K562 (cell line): ENCODE data around the gene YBX2. TPM values are rescaled to one million over a fixed set of nuclear protein-coding genes. Genes with fewer than 3 reads are reported as not detected.
A peak's percentile ranks its signal among the peaks of the same experiment; 100 is the strongest.

ENCODE experiments used
- AFF4 ChIP-seq: sonication (generic); formaldehyde crosslinking; IDR thresholded peaks from 2 replicates; pipeline ENCODE4 v1.8.0; 2023; ENCODE audit warnings: mild to moderate bottlenecking, missing genetic modification reagents
- CCAR2 ChIP-seq: fragments of 200-400 bp; formaldehyde crosslinking; IDR thresholded peaks from 2 replicates; pipeline ENCODE4 v1.6.1; 2017; ENCODE audit warnings: mild to moderate bottlenecking, low read depth, low read length
- CHD2 ChIP-seq: IDR thresholded peaks from 2 replicates; pipeline ENCODE4 v1.6.1; 2011; ENCODE audit warnings: low read depth, low read length
- HMGN3 ChIP-seq: IDR thresholded peaks from 2 replicates; pipeline ENCODE4 v1.6.1; 2011; ENCODE audit warnings: borderline replicate concordance, low read depth, mild to moderate bottlenecking, mixed read lengths, low read length; ENCODE audit not compliant: insufficient read length; ENCODE audit errors: extremely low read depth
- MAFG ChIP-seq: fragments of 450-650 bp; conservative IDR thresholded peaks from 2 replicates; pipeline ENCODE4 v1.6.1; 2016; ENCODE audit warnings: missing genetic modification characterization, missing compliant biosample characterization
- MGA ChIP-seq: fragments of 450-650 bp; IDR thresholded peaks from 2 replicates; pipeline ENCODE4 v1.6.1; 2016; ENCODE audit warnings: mild to moderate bottlenecking, moderate library complexity
- POU5F1 ChIP-seq: fragments of 150-350 bp; IDR thresholded peaks from 2 replicates; pipeline ENCODE4 v1.6.1; 2014; ENCODE audit warnings: borderline replicate concordance, low read length, low read depth, mild to moderate bottlenecking; ENCODE audit not compliant: partially characterized antibody
- TBP ChIP-seq: optimal IDR thresholded peaks from 2 replicates; pipeline ENCODE3; 2011; ENCODE audit warnings: low read depth, low read length, improper control_type of control experiment
- USF1 ChIP-seq: sonication (generic); formaldehyde crosslinking; IDR thresholded peaks from 2 replicates; pipeline ENCODE4 v1.9.0; 2022; ENCODE audit warnings: mild to moderate bottlenecking, missing genetic modification reagents
- ZBED1 ChIP-seq: IDR thresholded peaks from 2 replicates; pipeline ENCODE4 v1.6.1; 2014
- polyA plus RNA-seq, 8 experiments: library from polyadenylated mRNA; depleted of rRNA in 4 of 8; stranded (reverse) in 5 of 8; unstranded in 3 of 8; fragments of >200 nt; fragmentation: Nextera tagmentation in 2 of 8; fragmentation: Illumina TruSeq in 1 of 8; extraction: Ambion mirVana in 2 of 8; extraction: Trizol in 1 of 8; gene quantifications; 2 replicates each; pipeline versions ENCODE4 v1.2.1 to v1.2.3, GENCODE V29; 2011 to 2014; ENCODE audit warnings: inconsistent platforms in 1 of 8, missing spikeins in 1 of 8
- total RNA-seq, 7 experiments: library from RNA; depleted of rRNA in 6 of 7; stranded (reverse); fragments of >200 nt in 6 of 7; fragmentation: Illumina TruSeq in 2 of 7; extraction: Trizol in 2 of 7; gene quantifications; 2 replicates each; pipeline versions ENCODE4 v1.2.1 to v1.2.3, GENCODE V29; 2011 to 2021; ENCODE audit warnings: low replicate concordance in 1 of 7

Gene YBX2
- total and polyA plus RNA-seq, 9 of the 15 experiments (the other 6 are each of a cell fraction or from before 2014, with no cell fraction given), result 0.03 to 0.59 (median 0.27) TPM; not detected in 6

GRCh38 chr17:7281074-7281952 is 13.1 kb downstream of the YBX2 start, which contains the start of gene SLC2A4 (continued):
- TF ChIP-seq MGA (0 out of 2 replicates have a peak, but pooled peaks have one; percentile 47), AFF4 (CRISPR knock-in tag) (0 out of 2 replicates have a peak, but pooled peaks have one; percentile 10), POU5F1 (no peak), ZBED1 (no peak), USF1 (peak; percentile 46; the same call in 1 of the 2 replicates), TBP (peak; percentile 35), MAFG (no peak), CCAR2 (no peak), CHD2 (peak; percentile 79), HMGN3 (peak; percentile 45)
